Tibial nerve (tissue), 4 donors: ENCODE data around the gene IER3IP1. TPM values are rescaled to one million over a fixed set of nuclear protein-coding genes. Genes with fewer than 3 reads are reported as not detected.

Source experiments
- DNase-seq, 2 donors: peaks; one replicate each; pipeline ENCODE4 v3.0.0-alpha.2; 2019; ENCODE audit warnings: low spot score in 2 of 2
- H3K27ac ChIP-seq, 4 donors: fragments of 200-600 bp; sonication (generic) in 3 of 4; one replicate each; pipeline ENCODE4 v1.5.1; 2017 to 2019; ENCODE audit warnings: mild to moderate bottlenecking in 1 of 4
- H3K27me3 ChIP-seq, 2 donors: fragments of 200-600 bp; sonication (generic) in 1 of 2; one replicate each; pipeline versions ENCODE4 v1.5.1 to v1.6.0; 2017 to 2019
- H3K36me3 ChIP-seq, 3 donors: fragments of 200-600 bp; sonication (generic); one replicate each; pipeline ENCODE4 v1.5.1; 2018 to 2019
- H3K4me1 ChIP-seq, 4 donors: fragments of 200-600 bp; sonication (generic) in 3 of 4; one replicate each; pipeline ENCODE4 v1.5.1; 2017 to 2019
- H3K4me3 ChIP-seq, 4 donors: fragments of 200-600 bp; sonication (generic) in 3 of 4; one replicate each; pipeline ENCODE4 v1.5.1; 2017 to 2019; ENCODE audit warnings: mild to moderate bottlenecking in 1 of 4, moderate library complexity in 1 of 4
- H3K9me3 ChIP-seq, 4 donors: fragments of 200-600 bp; sonication (generic) in 3 of 4; one replicate each; pipeline ENCODE4 v1.5.1; 2017 to 2019
- CTCF ChIP-seq, 5 experiments: fragments of 200-600 bp in 3 of 5; fragments of 450-650 bp in 2 of 5; sonication (generic) in 3 of 5; IDR thresholded peaks; one replicate each; pipeline ENCODE4 v1.5.1; 2016 to 2019; ENCODE audit warnings: antibody characterized with exemption in 5 of 5, mild to moderate bottlenecking in 3 of 5, moderate library complexity in 2 of 5
- EP300 ChIP-seq, 2 donors: sonication (generic); formaldehyde crosslinking; IDR thresholded peaks; one replicate each; pipeline ENCODE4 v1.6.1; 2017; ENCODE audit warnings: antibody characterized with exemption in 2 of 2, mild to moderate bottlenecking in 1 of 2
- POLR2A ChIP-seq, 2 donors: fragments of 450-650 bp; IDR thresholded peaks; one replicate each; pipeline ENCODE4 v1.6.1; 2017; ENCODE audit warnings: antibody characterized with exemption in 2 of 2, mild to moderate bottlenecking in 2 of 2, moderate library complexity in 2 of 2
- WGBS, 2 donors: methylation state at CpG; one replicate each; pipeline ENCODE4 v1.1.5; 2018; 5-methylcytosine and 5-hydroxymethylcytosine counted together
- total RNA-seq, 4 donors: library from RNA; depleted of rRNA; stranded (reverse); fragments of >200 nt; gene quantifications; one replicate each; pipeline ENCODE4 v1.1.0, GENCODE V29; 2016

Gene IER3IP1
- total RNA-seq, 4 donors from 2014 or later: 7.5 to 8.7 (median 8.0) TPM

- H3K4me3 ChIP-seq: no peak overlapping the region
- no peaks in the 10 kb centered on the region for H3K4me1 ChIP-seq
- peaks cover 2 to 64% (median 16%) of the 10 kb centered on the region in 3 donors for H3K36me3 ChIP-seq
- H3K27ac ChIP-seq: no peak overlapping the region
- TF ChIP-seq CTCF (IDR thresholded peaks at IDR 0.05) (no peak), POLR2A (IDR thresholded peaks at IDR 0.05) (no peak), EP300 (IDR thresholded peaks at IDR 0.05) (no peak)
- DNase-seq: no peak
- 55 to 75% methylated on average over 2 of the region's 2 CpGs for WGBS, 2 donors
- H3K9me3 ChIP-seq: no peaks in the 10 kb centered on the region
- H3K27me3 ChIP-seq: no peaks in the 10 kb centered on the region
Measured at GRCh38 chr18:47115205-47115604, 61.0 kb downstream of the IER3IP1 start.

GRCh38 chr18:47113796-47114540 lies 62.2 kb downstream of the IER3IP1 start:
- H3K4me1 ChIP-seq: no peaks in the 10 kb centered on the region
- peaks cover 0 to 68% (median 16%) of the 10 kb centered on the region in 3 donors for H3K36me3 ChIP-seq
- WGBS, 2 donors: 92 to 94% methylated on average over 2 of the region's 2 CpGs
- H3K4me3 ChIP-seq: no peak overlapping the region
- no peaks in the 10 kb centered on the region for H3K27me3 ChIP-seq
- TF ChIP-seq EP300 (IDR thresholded peaks at IDR 0.05) (no peak), POLR2A (IDR thresholded peaks at IDR 0.05) (no peak), CTCF (IDR thresholded peaks at IDR 0.05) (no peak)
- H3K27ac ChIP-seq: no peak overlapping the region
- DNase-seq: no peak
- H3K9me3 ChIP-seq: no peaks in the 10 kb centered on the region

- H3K27me3 ChIP-seq: no peaks in the 10 kb centered on the region
- WGBS, 2 donors: 49 to 55% methylated on average over 6 of the region's 6 CpGs
- H3K4me1 ChIP-seq: no peaks in the 10 kb centered on the region
- no peak for DNase-seq
- H3K4me3 ChIP-seq: no peak overlapping the region
- TF ChIP-seq EP300 (IDR thresholded peaks at IDR 0.05) (no peak), CTCF (IDR thresholded peaks at IDR 0.05) (no peak), POLR2A (IDR thresholded peaks at IDR 0.05) (no peak)
- H3K36me3 ChIP-seq: peaks cover 0 to 95% (median 16%) of the 10 kb centered on the region in 3 donors
- H3K9me3 ChIP-seq: no peaks in the 10 kb centered on the region
- H3K27ac ChIP-seq: no peak overlapping the region
Measured at GRCh38 chr18:47110492-47111274, 65.5 kb downstream of the IER3IP1 start.

GRCh38 chr18:47109720-47110119 lies 66.4 kb downstream of the IER3IP1 start:
- WGBS, 2 donors: 31 to 42% methylated on average over 1 of the region's 1 CpG
- Histone ChIP-seq H3K36me3 (peaks cover 0 to 98% (median 13%) of the 10 kb centered on the region in 3 donors), H3K27me3 (no peaks in the 10 kb centered on the region)

More at GRCh38 chr18:47109720-47110119, 66.4 kb downstream of the IER3IP1 start:
- Histone ChIP-seq H3K4me3 (no peak overlapping the region), H3K4me1 (no peaks in the 10 kb centered on the region), H3K9me3 (no peaks in the 10 kb centered on the region), H3K27ac (no peak overlapping the region)
- TF ChIP-seq POLR2A (IDR thresholded peaks at IDR 0.05): no peak
- no peak for TF ChIP-seq EP300 (IDR thresholded peaks at IDR 0.05)
- no peak for TF ChIP-seq CTCF (IDR thresholded peaks at IDR 0.05)
- no peak for DNase-seq
